Hepatocyte (in vitro differentiated cells): ENCODE results near the gene HBG1.

ENCODE experiments used
- CTCF ChIP-seq: fragments of 200-600 bp; sonication (generic); IDR thresholded peaks from 2 replicates; pipeline ENCODE4 v1.5.1; 2016; ENCODE audit warnings: antibody characterized with exemption, mild to moderate bottlenecking; ENCODE audit not compliant: poor library complexity
- EZH2 ChIP-seq: fragments of 200-600 bp; sonication (generic); IDR thresholded peaks from 2 replicates; pipeline ENCODE4 v1.6.1; 2016; ENCODE audit warnings: antibody characterized with exemption, mild to moderate bottlenecking, borderline replicate concordance
- EZH2phosphoT487 ChIP-seq: fragments of 200-600 bp; sonication (generic); IDR thresholded peaks from one replicate; pipeline ENCODE4 v1.6.1; 2018; ENCODE audit warnings: antibody characterized with exemption, mild to moderate bottlenecking, low read depth, moderate library complexity; ENCODE audit not compliant: unreplicated experiment, severe bottlenecking

- TF ChIP-seq CTCF = no peak
- no peak for TF ChIP-seq EZH2
- no peak for TF ChIP-seq EZH2phosphoT487
Measured at GRCh38 chr11:5246772-5247471, 2.7 kb downstream of the HBG1 start.
